K562 (cell line): ENCODE results near the gene C19orf67. TPM values are rescaled to one million over a fixed set of nuclear protein-coding genes. Genes with fewer than 3 reads are reported as not detected.
A peak's percentile ranks its signal among the peaks of the same experiment; 100 is the strongest.

Experiments used
- ATAC-seq: fragments of 200-7000 bp; cut with Tn5 transposase; 3 replicates; pipeline ENCODE4 v1.9.1; 2020; ENCODE audit warnings: moderate library complexity
- BruUV-seq: library from RNA; stranded (reverse); fragments of 400-500 nt; replicated peaks from 2 replicates; lab custom pipeline; 2021; lab: Mats Ljungman, UMichigan
- CTCF ChIA-PET: fragments of 300-600 bp; formaldehyde crosslinking; extraction: SDS; loops from one replicate; lab custom pipeline; 2021; ENCODE audit warnings: low intra/inter-chr PET ratio; lab: Yijun Ruan, JAX
- POLR2A ChIA-PET: fragments of 300-600, 350-650 bp; sonication (Branson Sonifier 250); formaldehyde crosslinking; extraction: SDS; loops from one replicate; lab custom pipeline; 2021; ENCODE audit warnings: antibody characterized with exemption, inconsistent platforms; lab: Yijun Ruan, JAX
- DNase-seq, 4 experiments: peaks; one replicate each; pipeline versions ENCODE4 v3.0.0 to v3.0.0-alpha.2; 2011 to 2018; ENCODE audit warnings: low spot score in 3 of 4, mixed read lengths in 3 of 4; ENCODE audit errors: extremely low read depth in 1 of 4
- FAIRE-seq: peaks from 2 replicates; lab custom pipeline; 2011; peaks lifted over from hg19 to GRCh38; lab: Jason Lieb, UNC
- H2AFZ ChIP-seq: 2 replicates; pipeline ENCODE4 v1.6.0; 2011; ENCODE audit warnings: low read depth, low read length, control low read depth, inconsistent platforms
- H3K27ac ChIP-seq: fragments of 200-600 bp; 3 replicates; pipeline ENCODE4 v1.8.0; 2011; ENCODE audit warnings: low read depth, mild to moderate bottlenecking, control low read depth, inconsistent platforms, low read length, moderate library complexity, mixed read lengths; ENCODE audit errors: extremely low read depth
- H3K27me3 ChIP-seq, 2 experiments: fragments of 300-600 bp in 1 of 2; 2 replicates in 1 of 2; 3 replicates in 1 of 2; pipeline versions ENCODE4 v1.6.0 to v1.8.0; 2011; ENCODE audit warnings: inconsistent platforms in 2 of 2, low read length in 2 of 2, mild to moderate bottlenecking in 1 of 2, mixed read lengths in 1 of 2, moderate library complexity in 1 of 2; ENCODE audit not compliant: control insufficient read depth in 2 of 2, insufficient read depth in 2 of 2
- H3K36me3 ChIP-seq: fragments of 300-600 bp; 3 replicates; pipeline ENCODE4 v1.8.0; 2011; ENCODE audit warnings: mild to moderate bottlenecking, low read length, inconsistent platforms; ENCODE audit not compliant: control insufficient read depth, insufficient read depth
- H3K4me1 ChIP-seq, 2 experiments: fragments of 200-600 bp in 1 of 2; replicated peaks in 1 of 2; 2 replicates in 1 of 2; 3 replicates in 1 of 2; pipeline versions ENCODE4 v1.5.1 to v1.8.0; 2011; ENCODE audit warnings: inconsistent platforms in 2 of 2, low read length in 2 of 2, mild to moderate bottlenecking in 1 of 2, mixed read lengths in 1 of 2, moderate library complexity in 1 of 2; ENCODE audit not compliant: control insufficient read depth in 2 of 2, insufficient read depth in 2 of 2
- H3K4me2 ChIP-seq: 2 replicates; pipeline ENCODE4 v1.6.1; 2011; ENCODE audit warnings: low read length, control low read depth, inconsistent platforms, mixed read lengths; ENCODE audit not compliant: insufficient read depth
- H3K4me3 ChIP-seq: fragments of 200-600 bp; sonication (generic), shearing (Covaris generic); 2 replicates; pipeline ENCODE4 v1.5.1; 2016; ENCODE audit warnings: control low read depth, inconsistent platforms
- H3K79me2 ChIP-seq: fragments of 200-600 bp; 3 replicates; pipeline ENCODE4 v1.8.0; 2011; ENCODE audit warnings: low read length, inconsistent platforms; ENCODE audit not compliant: control insufficient read depth, insufficient read depth
- H3K9ac ChIP-seq, 2 experiments: 2 replicates each; pipeline versions ENCODE4 v1.6.0 to v1.6.1; 2011; ENCODE audit warnings: low read depth in 2 of 2, low read length in 2 of 2, control low read depth in 1 of 2, inconsistent platforms in 1 of 2, mild to moderate bottlenecking in 1 of 2, mixed read lengths in 1 of 2; ENCODE audit not compliant: insufficient read depth in 1 of 2
- H3K9me1 ChIP-seq: one replicate; pipeline ENCODE4 v1.6.0; 2011; ENCODE audit warnings: inconsistent platforms, mild to moderate bottlenecking, low read length, moderate library complexity; ENCODE audit not compliant: control insufficient read depth, insufficient read depth
- H3K9me3 ChIP-seq: replicated peaks from 2 replicates; pipeline ENCODE4 v1.5.1; 2011; ENCODE audit warnings: low read depth, low read length, inconsistent platforms; ENCODE audit not compliant: control insufficient read depth, insufficient read depth
- H4K20me1 ChIP-seq: replicated peaks from 2 replicates; pipeline ENCODE4 v1.6.1; 2011; ENCODE audit warnings: low read length, inconsistent platforms, mixed read lengths; ENCODE audit not compliant: control insufficient read depth, insufficient read depth
- ADNP ChIP-seq: fragments of 200-800 bp; sonication (Bioruptor generic); IDR thresholded peaks from 2 replicates; pipeline ENCODE4 v1.6.1; 2016; ENCODE audit warnings: missing genetic modification characterization, missing compliant biosample characterization
- BCOR ChIP-seq: fragments of 450-650 bp; IDR thresholded peaks from 2 replicates; pipeline ENCODE4 v1.6.1; 2016
- BDP1 ChIP-seq: IDR thresholded peaks from 3 replicates; pipeline ENCODE4 v1.6.1; 2011; ENCODE audit not compliant: insufficient read length, insufficient read depth
- CBX1 ChIP-seq: sonication (generic); IDR thresholded peaks from 2 replicates; pipeline ENCODE4 v1.6.1; 2016; ENCODE audit warnings: antibody characterized with exemption, low read depth, mild to moderate bottlenecking
- EZH2 ChIP-seq: IDR thresholded peaks from 2 replicates; pipeline ENCODE4 v1.6.1; 2012; ENCODE audit warnings: low read depth, mild to moderate bottlenecking, inconsistent platforms, low read length, borderline replicate concordance
- HDAC2 ChIP-seq: fragments of 450-650 bp; IDR thresholded peaks from 2 replicates; pipeline ENCODE4 v1.6.1; 2016; ENCODE audit warnings: mild to moderate bottlenecking
- KDM1A ChIP-seq, 2 experiments: fragments of 450-650 bp; IDR thresholded peaks; 2 replicates each; pipeline ENCODE4 v1.6.1; 2016; ENCODE audit warnings: mild to moderate bottlenecking in 2 of 2
- NFXL1 ChIP-seq: fragments of 450-650 bp; formaldehyde crosslinking; IDR thresholded peaks from 2 replicates; pipeline ENCODE4 v1.4.0; 2021; ENCODE audit warnings: mild to moderate bottlenecking
- NR2F6 ChIP-seq: fragments of 450-650 bp; formaldehyde crosslinking; IDR thresholded peaks from 2 replicates; pipeline ENCODE4 v1.4.0; 2020; ENCODE audit warnings: mild to moderate bottlenecking
- RBM25 ChIP-seq: fragments of 200-400 bp; formaldehyde crosslinking; IDR thresholded peaks from 2 replicates; pipeline ENCODE4 v1.6.1; 2018; ENCODE audit warnings: low read length, low read depth, moderate library complexity; ENCODE audit not compliant: severe bottlenecking
- SMARCA5 ChIP-seq: fragments of 450-650 bp; IDR thresholded peaks from 2 replicates; pipeline ENCODE4 v1.6.1; 2016
- SP1 ChIP-seq: sonication (generic); formaldehyde crosslinking; IDR thresholded peaks from 2 replicates; pipeline ENCODE4 v1.8.1; 2022; ENCODE audit warnings: mild to moderate bottlenecking, missing genetic modification reagents
- WGBS: fragments of 100-300 bp; shearing (Covaris generic); methylation state at CpG from one replicate; pipeline ENCODE4 v1.1.6; 2016; ENCODE audit warnings: low coverage, mixed read lengths; ENCODE audit not compliant: insufficient coverage; ENCODE audit errors: missing lambda C conversion rate; 5-methylcytosine and 5-hydroxymethylcytosine counted together
- in situ Hi-C: fragments of 300-500 bp; cut with MboI; formaldehyde crosslinking; loops from 4 replicates; pipeline ENCODE4 v1.15.0; 2018; ENCODE audit warnings: inconsistent platforms, mixed read lengths
- intact Hi-C: fragments of 100-400 bp; cut with micrococcal nuclease; formaldehyde crosslinking; loops from 2 replicates; pipeline ENCODE4 v1.14.2; 2022
- polyA plus RNA-seq, 8 experiments: library from polyadenylated mRNA; depleted of rRNA in 4 of 8; stranded (reverse) in 5 of 8; unstranded in 3 of 8; fragments of >200 nt; fragmentation: Nextera tagmentation in 2 of 8; fragmentation: Illumina TruSeq in 1 of 8; extraction: Ambion mirVana in 2 of 8; extraction: Trizol in 1 of 8; gene quantifications; 2 replicates each; pipeline versions ENCODE4 v1.2.1 to v1.2.3, GENCODE V29; 2011 to 2014; ENCODE audit warnings: inconsistent platforms in 1 of 8, missing spikeins in 1 of 8
- total RNA-seq, 7 experiments: library from RNA; depleted of rRNA in 6 of 7; stranded (reverse); fragments of >200 nt in 6 of 7; fragmentation: Illumina TruSeq in 2 of 7; extraction: Trizol in 2 of 7; gene quantifications; 2 replicates each; pipeline versions ENCODE4 v1.2.1 to v1.2.3, GENCODE V29; 2011 to 2021; ENCODE audit warnings: low replicate concordance in 1 of 7

Gene C19orf67
- total and polyA plus RNA-seq, 9 of the 15 experiments (the other 6 are each of a cell fraction or from before 2014, with no cell fraction given), result 0.29 to 1.8 (median 0.51) TPM; not detected in 3

- H3K36me3 ChIP-seq, result peaks cover 6% of the 10 kb centered on the region; the same call in 1 of the 3 replicates
- no TSS peak for BruUV-seq
- TF ChIP-seq CBX1 (0 out of 2 replicates have a peak, but pooled peaks have one; percentile 68), NFXL1 (CRISPR knock-in tag) (no peak), RBM25 (peak; percentile 63), KDM1A (IDR thresholded peaks at IDR 0.05) (peak; percentile 78 to 84), BDP1 (no peak), NR2F6 (CRISPR knock-in tag) (no peak), BCOR (peak; percentile 90), ADNP (tag) (peak; percentile 83), EZH2 (no peak), SMARCA5 (0 out of 2 replicates have a peak, but pooled peaks have one; percentile 47), SP1 (CRISPR knock-in tag) (peak; percentile 22; the same call in 1 of the 2 replicates), HDAC2 (peak; percentile 50; the same call in 1 of the 2 replicates)
- no peak overlapping the region for H3K4me2 ChIP-seq
- no peak overlapping the region for H2AFZ ChIP-seq
- no peaks in the 10 kb centered on the region for H3K9me3 ChIP-seq
- in situ Hi-C loops, result loop anchor here (25.0 kb wide), 1 partner anchor 469 kb away; no protein-coding TSS in a partner anchor
- FAIRE-seq, result no peak
- H3K27me3 ChIP-seq, result no peaks in the 10 kb centered on the region
- H3K4me1 ChIP-seq, result peaks cover 30 to 62% of the 10 kb centered on the region in 2 experiments
- H4K20me1 ChIP-seq, result no peaks in the 10 kb centered on the region
- no peaks in the 10 kb centered on the region for H3K79me2 ChIP-seq
- ChIA-PET POLR2A (interaction anchor here (1.0 kb wide), 1 partner anchor 14 kb away, joined by 4 read pairs; no protein-coding TSS in a partner anchor), CTCF (interaction anchor here (0.5 kb wide), 1 partner anchor 14 kb away, joined by 4 read pairs; no protein-coding TSS in a partner anchor)
- no peak for ATAC-seq
- H3K9ac ChIP-seq, result 0 out of 4 replicates have a peak overlapping the region, but pooled peaks of 1 of the 2 experiments have one; percentile 78
- DNase-seq, result peak in 1 of 4 experiments; percentile 4
- no peaks in the 10 kb centered on the region for H3K9me1 ChIP-seq
- 72% methylated on average over 9 of the region's 10 CpGs for WGBS
- intact Hi-C loops, result no loop called here
- no peak overlapping the region for H3K4me3 ChIP-seq
- H3K27ac ChIP-seq, result no peak overlapping the region
These were observed 29.4 kb downstream of the C19orf67 start for GRCh38 chr19:14056069-14056666.
